HG02852 (cell line): ENCODE measurements around the gene HABP4.

Source experiments
- ATAC-seq: cut with Tn5 transposase; IDR thresholded peaks from one replicate; pipeline ENCODE4 v1.9.1; 2021; ENCODE audit warnings: mild to moderate bottlenecking, moderate library complexity; ENCODE audit not compliant: unreplicated experiment

HABP4 gene

GRCh38 chr9:96435345-96435744 lies 14.6 kb upstream of the HABP4 start:
- ATAC-seq = no peak

- ATAC-seq = no peak
These were observed 13.9 kb upstream of the HABP4 start for GRCh38 chr9:96436063-96436455.

- no peak for ATAC-seq
These were observed 13.4 kb upstream of the HABP4 start for GRCh38 chr9:96436456-96437126.

GRCh38 chr9:96437454-96437853 lies 12.5 kb upstream of the HABP4 start:
- no peak for ATAC-seq

- ATAC-seq = no peak
These were observed 9.2 kb upstream of the HABP4 start for GRCh38 chr9:96440671-96441199.

DNA sequence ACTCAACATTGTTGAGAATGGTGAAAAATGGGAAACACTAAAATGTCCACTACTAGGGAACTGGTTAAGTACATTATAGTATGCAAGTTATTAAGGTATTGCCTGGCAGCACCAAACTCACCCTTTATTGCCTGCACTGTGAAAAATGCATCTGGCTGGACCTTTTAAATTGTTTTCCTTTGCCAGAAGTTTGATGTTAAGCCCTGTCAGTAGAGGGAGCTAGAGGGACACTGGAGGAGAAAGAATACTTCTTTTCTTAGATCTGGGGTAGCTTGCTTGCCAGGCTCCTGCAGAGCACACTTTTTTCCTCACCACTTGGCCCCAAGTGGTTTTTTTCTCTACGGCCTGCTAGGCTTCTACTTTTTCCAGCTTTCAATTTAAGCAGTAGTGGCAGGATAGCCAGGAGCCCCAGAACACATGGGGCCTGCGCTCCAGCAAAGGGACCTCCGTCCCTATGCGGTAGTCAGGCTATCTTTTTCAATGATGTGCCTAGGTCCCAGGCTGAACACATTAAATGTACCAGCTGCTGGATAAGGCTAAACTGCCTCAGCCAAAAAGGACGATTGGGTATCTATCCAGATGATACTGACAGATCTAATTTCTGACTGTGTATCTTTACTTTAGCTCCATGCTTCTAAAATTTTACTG lies 8.0 kb upstream of the HABP4 start:
- ATAC-seq = no peak

DNA sequence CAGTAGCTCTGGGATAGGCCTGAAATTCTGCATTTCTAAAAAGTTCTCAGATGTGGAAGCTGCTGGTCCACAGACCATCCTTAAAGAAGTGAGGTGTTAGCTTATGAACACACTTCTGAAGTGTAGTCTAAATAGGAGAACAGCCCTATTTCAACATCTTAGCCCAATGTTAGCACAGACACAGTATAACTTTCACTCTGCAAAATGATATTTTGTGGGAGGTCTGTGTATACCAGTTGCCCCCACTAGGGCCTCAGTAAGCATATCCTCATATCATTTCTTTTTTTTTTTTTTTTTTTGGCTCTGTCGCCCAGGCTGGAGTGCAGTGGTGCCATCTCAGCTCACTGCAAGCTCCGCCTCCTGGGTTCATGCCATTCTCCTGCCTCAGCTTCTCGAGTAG lies 7.5 kb upstream of the HABP4 start:
- ATAC-seq = no peak

GRCh38 chr9:96447406-96447805 lies 2.6 kb upstream of the HABP4 start:
- no peak for ATAC-seq

GRCh38 chr9:96448546-96449170 lies 1.3 kb upstream of the HABP4 start:
- ATAC-seq = no peak

- peak; percentile 15 for ATAC-seq
These were observed 485 bp upstream of the HABP4 start for GRCh38 chr9:96449523-96449844.

DNA sequence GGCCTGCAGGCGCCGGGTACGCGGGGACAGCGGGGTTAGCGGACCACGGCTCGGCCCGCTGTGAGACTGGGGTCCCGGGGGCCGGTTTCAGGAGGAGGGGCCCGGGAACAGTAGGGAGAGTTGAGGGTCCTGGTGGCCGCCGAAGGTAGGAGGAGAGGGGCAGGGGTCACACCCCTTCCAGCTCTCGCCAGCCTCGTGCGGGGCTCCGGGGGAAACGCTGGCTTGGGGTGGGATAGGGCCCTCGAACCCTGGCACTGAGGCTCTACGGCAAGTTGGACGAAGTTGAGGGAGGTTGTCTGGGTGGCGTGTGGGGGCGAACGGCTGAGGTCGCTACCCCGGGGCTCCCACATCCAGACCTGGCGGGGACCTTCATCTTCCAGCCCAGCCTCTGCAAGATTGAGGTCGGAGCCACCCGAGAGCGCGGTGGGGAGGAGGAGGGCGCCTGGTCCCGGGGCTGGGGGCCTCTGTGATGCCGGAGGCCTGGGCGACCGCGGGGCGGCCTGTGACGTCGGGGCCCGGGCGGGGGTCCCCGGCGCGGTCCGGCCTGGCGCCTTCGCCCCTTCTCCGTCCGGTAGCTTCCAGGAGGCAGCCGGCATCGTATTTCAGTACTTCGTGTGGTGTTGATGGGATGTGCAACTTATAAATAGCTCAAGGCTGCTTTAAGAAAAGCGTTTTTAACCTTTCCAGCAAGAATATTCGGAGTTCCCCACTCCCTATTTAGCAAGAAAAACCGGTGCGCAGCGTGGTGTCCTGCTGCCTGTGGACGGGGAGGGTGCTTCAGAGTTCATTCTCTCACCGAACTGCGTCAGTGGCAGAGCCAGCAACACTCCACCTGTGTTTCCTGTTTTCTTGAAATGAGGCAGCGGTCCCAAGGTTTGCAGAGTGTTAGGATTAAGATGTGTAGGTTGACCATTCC lies 902 bp downstream of the HABP4 start:
- ATAC-seq = peak; percentile 3

- ATAC-seq = no peak
These were observed 3.7 kb downstream of the HABP4 start for GRCh38 chr9:96453625-96454024.

DNA sequence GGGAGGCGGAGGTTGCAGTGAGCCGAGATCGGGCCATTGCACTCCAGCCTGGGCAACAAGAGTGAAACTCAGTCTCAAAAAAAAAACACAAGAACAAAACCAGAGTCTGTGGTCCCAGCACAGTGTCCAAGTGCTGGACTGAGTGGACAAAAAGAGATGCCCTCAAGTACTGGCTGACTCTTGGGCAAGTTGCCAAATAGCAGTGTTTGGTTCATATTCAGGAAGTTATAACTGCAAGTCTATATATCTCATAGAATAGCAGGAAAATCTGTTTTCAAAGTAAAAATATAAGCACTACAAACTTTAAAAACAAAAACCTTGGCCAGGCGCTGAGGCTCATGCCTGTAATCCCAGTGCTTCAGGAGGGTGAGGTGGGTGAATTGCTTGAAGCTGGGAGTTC lies 7.3 kb downstream of the HABP4 start:
- no peak for ATAC-seq

DNA sequence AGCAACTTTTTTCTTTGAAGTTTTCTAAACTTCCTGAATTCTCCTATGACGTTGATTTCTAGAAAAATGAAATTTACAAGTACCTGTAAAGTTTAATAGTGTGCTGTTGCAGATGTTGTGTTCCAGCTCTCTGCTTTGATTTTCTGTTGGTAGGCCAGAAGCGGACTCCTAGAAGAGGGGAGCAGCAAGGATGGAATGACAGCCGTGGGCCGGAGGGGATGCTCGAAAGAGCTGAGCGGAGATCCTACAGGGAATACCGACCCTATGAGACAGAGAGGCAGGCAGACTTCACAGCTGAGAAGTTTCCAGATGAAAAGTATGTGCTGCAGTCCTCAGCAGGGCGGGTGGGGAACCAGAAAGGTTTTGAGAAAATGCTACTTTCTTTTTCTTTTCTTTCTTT lies 8.3 kb downstream of the HABP4 start:
- no peak for ATAC-seq

DNA sequence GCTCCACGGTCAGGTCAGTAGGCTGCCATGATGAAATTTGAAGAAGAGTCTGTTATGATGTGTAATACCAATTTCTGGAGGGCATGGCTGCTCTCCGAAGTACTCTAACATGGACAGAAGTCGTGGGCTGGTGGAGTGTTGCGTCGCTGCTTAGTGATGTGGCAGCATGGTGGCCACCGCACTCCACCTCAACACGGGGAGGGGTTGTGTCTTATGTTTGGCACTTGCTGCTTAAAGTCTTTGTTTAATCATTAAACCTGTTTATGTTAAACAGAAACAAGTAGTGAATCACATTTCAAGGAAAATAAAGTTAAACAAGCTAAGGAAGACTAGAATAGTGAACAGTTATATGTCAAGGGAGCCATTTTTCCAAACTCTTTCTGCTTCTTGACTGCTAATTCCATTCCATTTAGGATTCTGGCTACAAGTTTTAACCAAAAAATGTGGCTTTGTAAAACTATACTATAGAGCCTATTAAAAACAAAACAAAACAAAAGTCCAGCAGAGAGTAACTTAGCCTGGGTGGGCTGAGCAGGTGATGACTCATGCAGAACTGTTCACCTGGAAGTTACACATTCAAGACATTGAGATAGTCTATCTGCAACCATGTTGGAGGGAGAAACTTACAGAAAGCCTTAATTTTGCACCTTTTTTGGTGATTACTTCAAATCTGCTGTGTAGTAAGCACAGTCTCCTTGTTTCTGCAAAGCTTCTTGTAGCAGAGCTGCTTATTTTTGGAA lies 9.5 kb downstream of the HABP4 start:
- ATAC-seq = no peak

GRCh38 chr9:96460470-96460869 lies 10.5 kb downstream of the HABP4 start:
- no peak for ATAC-seq

DNA sequence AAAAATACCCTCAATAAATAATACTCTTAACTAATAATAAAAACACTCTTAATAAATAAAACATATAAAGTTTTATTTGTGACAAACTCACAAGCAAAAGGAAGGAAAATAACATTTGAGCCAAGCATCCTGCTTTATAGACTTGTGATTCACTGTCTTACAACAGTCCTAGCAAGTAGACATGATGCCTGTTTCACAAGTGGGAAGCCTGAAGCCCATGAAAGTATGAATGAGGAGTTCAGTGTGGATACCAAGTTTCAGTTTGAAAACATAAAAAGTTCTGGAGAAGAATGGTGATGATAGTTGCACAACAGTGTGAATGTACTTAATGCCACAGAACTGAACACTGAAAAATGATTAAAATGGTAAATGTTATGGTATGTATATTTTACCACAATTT lies 10.9 kb downstream of the HABP4 start:
- no peak for ATAC-seq

- no peak for ATAC-seq
These were observed 11.4 kb downstream of the HABP4 start for GRCh38 chr9:96461336-96461735.

DNA sequence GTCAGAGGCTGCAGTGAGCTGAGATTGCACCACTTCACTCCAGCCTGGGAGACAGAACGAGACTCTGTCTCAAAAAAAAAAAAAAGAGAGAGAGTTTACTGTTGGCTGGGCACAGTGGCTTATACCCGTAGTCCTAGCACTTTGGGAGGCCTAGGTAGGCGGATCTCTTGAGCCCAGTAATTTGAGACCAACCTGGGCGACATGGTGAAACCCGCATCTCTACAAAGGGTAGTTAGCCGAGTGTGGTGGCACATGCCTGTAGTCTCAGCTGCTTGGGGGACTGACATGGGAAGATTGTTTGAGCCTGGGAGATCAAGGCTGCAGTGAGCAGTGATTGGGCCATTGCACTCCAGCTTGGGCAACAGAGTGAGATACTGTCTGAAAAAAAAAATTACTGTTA lies 12.6 kb downstream of the HABP4 start:
- ATAC-seq = no peak

DNA sequence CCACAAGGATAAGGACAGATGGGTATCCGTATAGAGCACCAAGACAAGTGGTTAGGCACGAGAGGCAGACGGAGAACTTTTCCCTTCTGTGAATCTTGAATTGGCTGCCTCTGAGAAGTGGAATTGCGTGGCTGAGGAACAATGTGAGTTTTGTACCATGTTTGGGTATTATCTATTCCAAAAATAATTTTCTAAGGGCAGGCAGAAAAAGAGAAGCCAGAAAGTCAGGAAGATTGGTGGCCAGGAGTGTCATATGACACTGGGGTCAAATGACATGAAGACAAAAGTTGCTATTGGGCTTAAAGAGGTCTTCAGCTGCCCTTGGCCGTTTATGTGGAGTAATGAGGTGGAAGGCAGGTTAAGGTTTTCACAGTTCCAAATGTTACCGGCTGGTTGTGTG lies 14.5 kb downstream of the HABP4 start:
- ATAC-seq = no peak

DNA sequence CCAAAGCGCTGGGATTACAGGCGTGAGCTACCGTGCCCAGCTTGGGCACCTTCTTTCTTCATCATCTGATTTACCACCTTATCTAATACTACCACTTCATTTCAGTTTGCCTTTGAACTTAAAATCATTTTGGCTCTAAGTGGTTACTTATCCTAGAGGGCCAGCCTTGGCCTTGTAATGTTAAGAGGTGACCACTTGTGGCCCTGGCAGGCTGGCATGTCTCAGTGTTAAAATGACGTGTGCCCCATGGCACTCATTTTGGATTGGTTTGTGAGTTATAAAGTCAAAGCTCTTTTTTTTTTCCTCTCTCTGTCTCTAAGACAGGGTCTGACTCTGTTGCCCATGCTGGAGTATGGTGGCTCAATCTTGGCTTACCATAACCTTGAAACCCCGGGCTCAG lies 17.8 kb downstream of the HABP4 start:
- no peak for ATAC-seq
